Esophagus squamous epithelium (tissue), 4 donors: Measurements from ENCODE around the gene DAG1.

Source experiments
- CTCF ChIP-seq, 6 experiments: fragments of 450-650 bp in 4 of 6; fragments of 200-600 bp in 2 of 6; sonication (generic) in 2 of 6; IDR thresholded peaks; one replicate each; pipeline ENCODE4 v1.5.1; 2016 to 2019; ENCODE audit warnings: antibody characterized with exemption in 6 of 6, mild to moderate bottlenecking in 4 of 6, moderate library complexity in 4 of 6
- POLR2A ChIP-seq, 4 donors: fragments of 450-650 bp; IDR thresholded peaks; one replicate each; pipeline ENCODE4 v1.6.1; 2017; ENCODE audit warnings: antibody characterized with exemption in 4 of 4, mild to moderate bottlenecking in 4 of 4, moderate library complexity in 3 of 4

GRCh38 chr3:49434731-49435130, 35.3 kb upstream of the DAG1 start:
- no peak for TF ChIP-seq POLR2A (IDR thresholded peaks at IDR 0.05)
- TF ChIP-seq CTCF (IDR thresholded peaks at IDR 0.05) = no peak
